Measurements from ENCODE around the gene VTA1.
"Not testable (repeated sequence)": the region's sequence is repeated elsewhere in the genome, so short reads cannot be mapped to it uniquely, and the experiment has no call there.

VTA1 gene

DNA sequence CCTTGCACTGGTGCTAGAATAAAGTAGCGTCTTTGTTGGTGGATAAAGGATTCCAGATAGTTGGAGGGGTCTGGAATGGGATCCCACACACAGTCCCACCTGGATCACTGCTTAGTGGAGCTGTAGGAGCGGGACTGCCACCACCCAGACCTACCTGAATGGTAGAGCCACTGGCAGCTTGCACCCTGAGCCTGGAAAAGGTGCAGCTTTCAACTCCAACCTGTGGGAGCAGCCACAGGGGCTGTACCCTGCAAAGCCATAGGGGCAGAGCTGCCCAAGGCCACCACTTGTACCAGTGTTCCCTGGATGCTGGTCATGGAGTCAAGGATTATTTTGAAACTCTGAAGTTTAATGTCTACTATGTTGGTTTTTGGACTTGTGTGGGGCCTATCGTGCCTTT is 26.9 kb downstream of the VTA1 start:
- no peak for DNase-seq

DNA sequence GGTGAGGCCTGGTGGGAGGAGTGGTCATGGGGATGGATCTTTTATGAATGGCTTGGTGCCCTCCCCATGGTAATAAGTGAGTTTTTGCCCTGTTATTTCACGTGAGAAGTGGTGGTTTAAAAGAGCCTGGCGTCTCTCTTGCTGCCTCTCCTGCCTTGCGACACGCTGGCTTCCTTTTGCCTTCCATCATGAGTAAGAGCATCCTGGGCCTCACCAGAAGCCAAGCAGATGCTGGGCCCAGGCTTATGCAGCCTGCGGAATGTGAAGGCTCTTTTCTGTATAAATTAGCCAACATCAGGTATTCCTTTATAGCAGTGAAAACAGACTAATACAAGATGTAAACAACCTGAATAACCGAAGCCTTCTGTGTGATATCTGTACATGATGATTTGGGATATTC is 27.6 kb downstream of the VTA1 start:
- no peak for DNase-seq

DNA sequence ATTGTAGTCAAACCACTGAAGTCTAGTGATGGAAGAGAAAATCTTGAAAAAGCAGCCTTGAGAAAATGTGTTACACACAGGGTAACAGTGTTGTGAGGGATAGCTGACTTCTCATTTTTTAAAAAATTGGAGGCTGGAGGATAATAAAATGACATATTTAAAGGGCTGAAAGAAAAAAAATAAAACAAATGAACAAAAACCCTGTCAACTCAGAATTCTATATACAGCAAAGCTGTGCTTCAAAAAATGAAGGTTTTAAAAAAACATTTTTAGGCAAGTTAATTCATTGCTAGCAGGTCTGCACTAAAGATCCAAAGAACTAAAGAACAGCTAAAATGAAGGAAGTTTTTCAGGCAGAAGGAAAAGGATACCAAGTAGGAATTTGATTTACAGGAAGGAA is 31.1 kb downstream of the VTA1 start:
- DNase-seq, result no peak

DNA sequence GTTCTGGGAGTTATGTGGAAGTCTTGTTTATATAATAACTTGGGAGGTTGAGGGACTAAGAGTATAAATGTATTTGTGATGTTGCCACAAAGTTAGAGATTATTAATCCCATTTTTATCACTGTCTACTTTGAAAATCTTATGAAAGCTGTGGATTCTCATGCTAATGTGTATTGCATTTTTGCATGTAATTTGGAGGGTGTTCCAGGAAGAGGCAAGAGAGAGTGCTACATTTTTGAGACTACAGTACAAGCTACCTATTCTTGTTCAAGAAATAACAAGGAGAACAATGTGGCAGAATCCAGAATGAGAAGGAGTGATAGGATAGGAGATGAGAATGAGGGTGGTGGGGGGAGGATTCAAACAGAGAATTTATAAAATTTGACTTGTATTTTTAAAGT is 34.9 kb downstream of the VTA1 start:
- no peak for DNase-seq

DNA sequence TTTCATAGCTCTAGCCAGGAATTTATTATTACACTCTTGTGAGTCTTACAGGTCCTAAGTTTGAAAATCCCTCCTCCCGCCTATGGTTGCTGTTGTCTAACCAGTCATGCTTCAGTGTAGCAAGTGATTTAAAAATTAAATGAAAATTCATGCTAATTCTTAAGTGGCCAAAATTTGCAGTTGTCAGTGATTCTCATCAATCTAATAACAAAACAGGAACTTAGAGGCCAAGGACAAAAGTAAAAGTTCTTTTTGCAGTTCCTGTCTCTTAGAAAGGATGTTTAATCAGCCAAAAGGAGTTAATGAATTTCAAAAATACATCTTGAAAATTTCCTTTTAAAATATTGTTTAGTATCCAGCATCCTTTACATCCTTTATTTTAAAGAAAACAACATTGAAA is 36.3 kb downstream of the VTA1 start:
- DNase-seq, result no peak

DNA sequence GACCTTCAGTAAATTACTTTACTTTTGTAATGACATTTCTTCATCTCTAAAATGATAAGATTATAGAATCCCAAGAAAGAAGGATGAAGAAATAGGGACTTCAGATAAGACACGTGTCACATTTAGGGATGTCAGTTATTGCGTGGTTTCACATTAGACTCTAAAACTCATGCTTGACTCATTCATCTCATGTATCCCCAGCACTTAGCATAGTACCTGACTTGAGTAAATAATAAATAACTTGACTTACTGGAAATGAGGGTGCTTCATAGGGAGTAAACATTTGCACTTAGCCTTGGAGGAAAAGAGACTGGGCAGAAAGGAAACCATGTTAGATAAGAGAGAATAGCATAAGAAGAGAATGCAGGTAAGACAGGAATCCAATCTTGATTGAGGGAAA is 37.2 kb downstream of the VTA1 start:
- DNase-seq, result no peak

DNA sequence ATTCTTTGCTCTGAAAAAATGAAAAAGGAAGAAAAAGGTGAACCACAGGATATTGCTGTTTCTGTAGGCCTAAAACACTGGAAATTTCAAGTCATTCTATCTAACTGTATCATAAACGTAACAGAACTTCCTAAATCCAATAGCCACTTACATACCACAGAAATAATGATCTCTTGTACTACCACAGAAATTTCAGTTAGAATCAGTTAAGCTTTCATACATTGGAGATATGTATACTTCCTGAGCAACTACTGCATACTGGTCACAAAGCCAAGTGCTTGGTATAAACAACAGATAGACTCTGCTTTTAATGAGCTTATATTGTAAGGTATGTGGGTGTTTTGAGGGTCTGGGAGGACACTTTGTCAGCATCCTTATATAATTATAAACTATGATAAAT is 38.6 kb downstream of the VTA1 start:
- DNase-seq, result no peak

DNA sequence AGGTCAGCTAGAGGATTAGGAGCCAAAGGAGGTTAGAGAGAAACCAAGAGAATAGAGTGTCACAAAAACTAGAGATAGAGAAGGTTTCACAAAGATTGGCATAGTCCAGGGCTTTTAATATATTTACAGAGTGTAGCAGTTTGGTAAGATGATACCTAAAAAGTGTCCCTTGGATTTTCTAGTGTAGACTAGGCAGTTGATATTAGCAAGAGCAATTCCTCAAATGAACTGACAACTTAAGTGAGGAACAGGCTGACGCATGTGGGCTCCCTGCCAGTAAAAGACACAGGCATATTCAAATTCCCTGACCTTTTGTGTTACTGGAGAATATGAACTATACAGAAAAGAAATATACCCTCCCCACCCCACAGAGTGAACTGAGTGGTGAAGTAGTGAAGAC is 40.1 kb downstream of the VTA1 start:
- no peak for DNase-seq

DNA sequence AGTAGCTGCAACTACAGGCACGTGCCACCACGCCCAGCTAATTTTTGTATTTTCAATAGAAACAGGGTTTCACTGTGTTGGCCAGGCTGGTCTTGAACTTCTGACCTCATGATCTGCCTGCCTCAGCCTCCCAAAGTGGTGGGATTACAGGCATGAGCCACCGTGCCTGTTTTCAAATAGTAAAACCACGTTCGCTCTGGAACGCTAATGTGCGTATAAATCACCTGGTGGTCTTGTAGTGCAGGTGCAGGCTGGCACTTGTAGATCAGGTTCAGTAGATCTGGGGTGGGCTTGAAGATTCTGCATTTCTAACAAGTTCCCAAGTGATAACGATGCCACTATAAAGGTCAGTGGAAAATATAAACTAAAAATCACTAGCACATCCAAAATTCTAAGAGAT is 41.3 kb downstream of the VTA1 start:
- DNase-seq, result not testable (repeated sequence)

DNA sequence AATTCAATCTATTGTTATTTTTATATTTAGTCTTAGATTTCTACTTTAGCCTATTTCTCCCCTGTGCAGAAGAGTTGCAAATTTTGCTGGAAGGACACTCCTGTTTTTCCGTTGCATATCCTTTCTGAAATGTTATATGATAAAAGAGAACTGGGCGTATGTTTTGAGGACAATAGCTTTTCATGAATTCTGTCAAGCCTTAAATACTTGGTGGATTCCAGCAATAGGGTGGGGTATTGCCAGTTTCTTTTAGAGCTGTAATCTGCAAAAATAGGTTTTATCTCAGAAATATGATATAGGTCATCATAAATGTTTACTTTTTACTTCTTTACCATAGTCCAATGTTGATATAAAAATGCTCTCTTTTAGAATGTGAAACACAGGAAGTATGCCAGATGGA is 42.0 kb downstream of the VTA1 start:
- no peak for DNase-seq

DNA sequence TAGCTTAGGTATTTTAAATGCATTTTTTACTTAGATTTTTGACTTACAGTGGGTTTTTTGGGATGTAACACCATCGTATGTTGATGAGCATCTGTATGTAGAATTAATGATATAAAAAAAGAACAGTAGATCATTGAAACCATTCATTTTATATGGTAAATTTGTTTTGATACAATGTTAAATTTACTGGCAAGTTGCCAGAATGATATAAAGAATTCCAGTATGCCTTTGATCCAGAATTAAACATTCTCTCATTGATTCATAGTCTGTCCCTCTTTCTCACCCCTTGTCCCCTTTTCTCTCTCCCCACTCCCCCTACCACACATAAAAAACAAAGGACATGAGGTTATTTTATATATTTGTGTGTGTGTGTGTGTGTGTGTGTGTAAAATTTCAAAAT is 45.3 kb downstream of the VTA1 start:
- no peak for DNase-seq

DNA sequence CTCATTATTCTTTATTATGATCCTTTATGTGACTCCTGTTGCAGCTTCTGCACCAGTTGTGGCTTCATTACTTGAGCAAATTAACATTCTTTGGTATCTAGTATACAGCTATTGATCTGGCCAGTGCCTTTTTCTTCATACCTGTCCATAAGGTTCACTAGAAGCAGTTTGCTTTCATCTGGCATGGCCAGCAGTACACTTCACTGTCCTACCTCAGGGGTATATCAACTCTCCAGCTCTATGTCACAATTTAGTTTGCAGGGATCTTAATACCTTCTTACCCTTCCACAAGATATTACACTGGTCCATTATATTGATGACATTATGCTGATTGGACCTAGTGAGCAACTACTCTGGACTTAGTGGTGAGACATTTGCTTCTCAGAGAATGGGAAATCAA is 46.6 kb downstream of the VTA1 start:
- DNase-seq, result no peak

DNA sequence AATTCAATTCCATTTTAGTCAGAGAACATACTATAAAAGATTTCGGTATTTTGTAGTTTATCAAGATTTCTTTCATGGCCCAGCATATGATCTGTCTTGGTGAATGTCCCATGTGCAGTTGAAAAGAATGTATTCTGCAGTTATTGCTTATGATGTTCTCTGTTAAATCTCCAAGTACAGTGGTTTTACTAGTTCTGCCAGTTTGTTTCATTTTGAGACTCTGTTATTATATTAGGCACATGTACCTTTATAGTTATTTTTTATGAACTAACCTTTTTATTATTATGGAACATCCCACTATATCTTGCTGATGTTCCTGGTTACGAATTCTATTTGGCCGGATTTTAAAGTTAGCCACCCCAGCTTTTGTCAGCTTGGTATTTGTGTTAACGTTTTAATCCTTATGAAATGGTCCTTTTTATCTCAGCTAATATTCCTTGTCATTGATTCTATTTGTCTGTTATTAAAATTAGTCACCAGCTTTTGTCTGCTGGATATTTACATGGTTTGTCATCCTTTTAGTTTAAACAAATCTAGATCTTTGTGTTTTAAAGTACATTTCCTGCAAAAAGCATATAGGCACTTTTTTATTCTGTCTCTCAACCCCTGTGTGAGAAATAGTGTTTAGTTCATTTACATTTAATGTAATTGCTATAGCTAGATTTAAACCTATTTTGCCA is 48.9 kb downstream of the VTA1 start:
- DNase-seq, result no peak

DNA sequence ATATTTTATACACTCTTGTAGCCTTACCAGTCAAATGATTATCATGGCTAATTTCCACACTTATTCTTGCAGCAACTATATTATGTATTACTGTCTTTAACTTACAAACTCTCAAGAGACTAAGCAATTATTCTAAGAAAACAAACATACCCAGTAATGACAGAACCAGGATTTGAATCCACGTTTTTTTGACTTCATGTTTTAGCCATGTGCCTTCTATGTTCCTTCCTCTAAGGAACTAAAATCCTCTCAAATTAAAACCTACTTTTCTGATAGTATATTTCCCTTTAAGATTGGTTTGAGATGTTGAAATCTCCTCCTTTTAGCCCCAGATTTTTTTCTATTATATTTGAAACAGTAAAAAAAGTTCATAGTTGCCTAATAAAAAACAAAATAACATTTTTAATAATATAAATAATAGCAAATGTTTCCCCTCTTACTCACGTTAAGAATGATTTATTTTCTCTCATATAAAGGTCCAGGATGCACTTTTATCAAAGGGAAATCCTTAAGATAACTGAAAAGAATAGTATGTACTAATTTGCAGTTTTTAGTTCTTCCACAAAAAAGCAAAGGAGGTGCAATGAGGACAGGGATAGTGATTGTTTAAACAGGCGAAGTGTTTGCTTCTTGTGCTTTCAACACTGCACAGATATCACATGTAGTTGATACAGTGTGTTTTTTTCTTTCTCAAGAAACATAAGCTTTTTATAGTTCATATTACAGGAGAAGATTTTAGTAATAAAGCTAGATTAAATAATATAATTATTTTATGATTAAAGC is 54.0 kb downstream of the VTA1 start:
- DNase-seq, result no peak

DNA sequence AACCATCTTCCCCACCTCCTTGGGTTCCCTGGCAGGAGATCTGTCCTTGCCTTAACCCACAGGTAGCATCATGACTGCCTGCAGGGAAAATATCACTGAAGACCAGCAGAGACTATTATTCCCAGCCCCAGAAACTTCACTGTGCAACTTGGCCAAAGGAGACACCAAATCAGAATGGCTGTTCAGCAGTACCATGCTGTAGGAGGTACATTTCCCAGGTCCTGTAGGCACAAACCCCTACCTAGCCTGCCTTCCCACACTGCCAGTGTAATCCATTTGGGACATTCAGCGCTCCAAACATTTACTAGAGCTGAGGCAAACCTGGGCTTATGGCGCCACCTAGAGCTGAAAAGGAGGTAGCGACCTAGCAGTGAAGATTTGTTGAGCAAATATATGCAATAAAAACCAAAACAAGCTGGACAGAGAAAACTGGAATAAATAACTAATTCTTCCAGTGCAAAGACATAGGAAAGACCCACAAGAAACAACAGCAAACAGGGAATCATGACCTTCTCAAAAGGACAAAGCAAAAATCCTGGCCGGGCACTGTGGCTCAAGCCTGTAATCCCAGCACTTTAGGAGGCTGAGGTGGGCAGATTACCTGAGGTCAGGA is 60.3 kb downstream of the VTA1 start:
- peak; percentile 56 for DNase-seq

DNA sequence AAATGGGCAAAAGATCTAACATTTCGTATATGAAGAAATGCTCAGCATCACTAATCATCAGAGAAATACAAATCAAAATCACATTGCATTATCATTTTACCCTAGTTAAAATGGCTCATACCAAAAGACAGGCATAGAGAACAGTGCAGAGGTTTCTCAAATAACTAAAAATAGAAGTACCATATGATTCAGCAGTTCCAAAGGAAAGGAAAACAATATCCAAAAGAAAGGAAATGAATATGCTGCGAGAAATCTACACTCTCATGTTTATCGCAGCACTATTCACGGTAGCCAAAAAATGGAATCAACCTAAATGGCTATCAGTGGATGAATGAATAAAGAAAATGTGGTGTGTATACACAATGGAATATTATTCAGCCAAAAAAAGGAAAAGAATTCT is 63.5 kb downstream of the VTA1 start:
- DNase-seq, result no peak

DNA sequence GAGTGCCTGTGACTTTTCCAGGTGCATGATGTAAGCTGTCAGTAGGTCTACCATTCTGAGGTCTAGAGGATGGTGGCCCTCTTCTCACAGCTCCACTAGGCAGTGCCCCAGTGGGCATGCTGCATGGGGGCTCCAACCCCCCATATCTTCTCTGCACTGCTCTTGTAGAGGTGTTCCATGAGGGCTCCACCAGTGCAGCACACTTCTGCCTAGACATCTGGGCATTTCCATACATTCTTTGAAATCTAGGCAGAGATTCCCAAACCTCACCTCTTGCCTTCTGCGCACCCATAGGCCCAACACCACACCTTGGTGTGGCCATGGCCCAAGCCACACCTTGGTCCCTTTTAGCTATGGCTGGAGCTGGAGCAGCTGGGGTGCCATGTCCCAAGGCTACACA is 66.3 kb downstream of the VTA1 start:
- DNase-seq, result no peak

DNA sequence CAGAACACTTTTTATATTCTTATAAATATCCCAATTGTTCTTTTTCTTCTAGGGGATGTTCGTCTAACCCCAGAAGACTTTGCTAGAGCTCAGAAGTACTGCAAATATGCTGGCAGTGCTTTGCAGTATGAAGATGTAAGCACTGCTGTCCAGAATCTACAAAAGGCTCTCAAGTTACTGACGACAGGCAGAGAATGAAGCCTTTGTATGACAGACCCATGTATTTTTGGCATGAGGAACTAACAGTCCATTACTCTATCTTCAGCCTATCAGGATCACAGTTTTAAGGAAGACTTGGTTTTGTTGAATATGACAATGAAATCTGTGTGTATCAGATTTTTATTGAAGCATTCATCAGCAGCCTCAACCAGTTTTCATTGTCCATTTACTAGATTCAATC is 71.4 kb downstream of the VTA1 start:
- DNase-seq, result no peak

DNA sequence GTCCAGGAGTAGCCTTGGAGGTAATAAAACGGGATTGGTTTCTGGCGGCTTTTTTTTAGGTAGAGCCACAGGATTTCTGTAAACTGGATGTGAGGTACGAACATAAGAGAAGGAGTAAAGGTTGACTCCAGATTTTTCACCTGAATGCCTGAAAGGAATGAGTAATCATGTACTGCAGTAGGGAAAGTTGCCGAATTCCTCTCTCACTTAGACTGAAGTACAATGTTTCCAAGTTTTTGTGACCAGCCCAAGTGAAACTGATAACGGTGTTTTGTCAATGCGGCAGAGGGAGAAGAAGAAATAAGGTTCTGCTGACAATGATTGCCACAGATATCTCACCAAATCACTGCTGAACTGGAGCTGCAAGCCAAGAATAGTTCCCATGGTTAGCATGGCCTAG is 75.0 kb downstream of the VTA1 start:
- DNase-seq, result no peak

DNA sequence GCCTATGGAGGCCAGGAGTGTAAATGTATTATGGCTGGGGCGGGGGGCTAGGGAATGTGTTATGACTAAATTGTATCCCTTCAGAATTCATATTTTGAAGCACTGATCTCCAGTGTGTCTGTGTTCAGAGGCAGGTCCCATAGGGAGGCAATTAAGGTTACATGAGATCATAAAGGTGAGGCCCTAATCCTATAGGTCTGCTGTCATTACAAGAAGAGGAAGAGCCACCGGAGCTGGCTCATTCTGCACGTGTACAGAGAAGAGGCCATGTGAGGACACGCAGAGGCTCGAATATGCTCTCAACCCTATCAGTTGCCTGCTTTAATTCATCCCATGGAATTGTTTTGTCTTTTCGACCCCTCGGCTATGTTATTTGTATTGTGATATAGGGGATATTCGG is 76.9 kb downstream of the VTA1 start:
- no peak for DNase-seq

DNA sequence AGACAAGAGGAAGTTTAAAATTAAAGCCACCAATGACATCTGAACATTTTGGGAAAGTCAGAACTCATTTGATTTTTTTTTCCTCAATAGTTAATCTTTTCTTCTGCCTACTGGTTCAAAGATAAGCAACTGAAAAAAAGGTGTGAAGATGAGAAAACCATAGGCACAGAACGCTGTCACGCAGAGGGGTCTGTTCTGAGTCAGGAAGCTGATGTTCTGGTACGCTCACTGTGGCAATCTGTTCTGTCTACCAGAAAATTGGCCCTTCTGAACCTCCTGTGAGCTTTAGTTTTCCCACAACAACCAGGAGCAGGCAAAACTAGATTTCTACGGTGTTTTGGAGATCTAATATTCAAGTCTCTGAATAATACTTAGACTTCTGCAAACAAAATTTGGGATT is 78.1 kb downstream of the VTA1 start:
- no peak for DNase-seq

DNA sequence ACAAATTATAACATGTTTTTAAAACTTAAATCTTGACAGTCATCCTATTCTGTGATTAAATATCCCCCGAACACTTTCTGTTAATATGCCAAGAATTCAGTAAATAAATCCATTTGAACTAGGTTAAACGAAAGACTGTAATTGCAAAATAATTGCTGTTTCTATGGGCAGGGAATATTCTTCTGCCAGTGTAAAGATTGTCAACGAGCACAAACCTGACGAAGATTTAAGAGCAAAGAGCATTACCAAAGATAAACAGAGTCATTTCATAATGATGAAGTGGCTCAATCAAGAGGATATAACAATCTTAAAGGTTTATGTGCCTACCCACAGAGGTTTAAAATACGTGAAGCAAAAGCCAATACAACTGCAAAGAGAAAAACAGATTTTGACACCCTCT is 78.5 kb downstream of the VTA1 start:
- no peak for DNase-seq

DNA sequence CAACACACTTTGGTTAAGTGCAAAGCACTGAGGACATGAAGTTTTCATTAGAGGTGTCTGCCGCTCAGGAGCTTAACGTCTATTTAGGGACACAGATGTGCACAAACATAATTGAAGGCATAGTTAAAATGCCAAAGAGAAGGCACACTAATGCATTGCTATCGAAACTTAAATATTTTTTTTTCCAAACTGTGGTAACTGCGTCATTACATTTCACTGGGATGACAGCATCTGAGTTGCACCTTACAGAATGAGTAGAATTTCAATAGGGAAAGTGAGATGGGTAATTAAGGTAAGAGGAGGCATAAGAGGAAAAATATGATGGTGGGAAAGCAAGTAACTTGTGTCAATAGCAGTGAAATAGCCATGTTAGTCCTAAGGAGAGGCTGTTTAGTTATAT is 79.7 kb downstream of the VTA1 start:
- no peak for DNase-seq

DNA sequence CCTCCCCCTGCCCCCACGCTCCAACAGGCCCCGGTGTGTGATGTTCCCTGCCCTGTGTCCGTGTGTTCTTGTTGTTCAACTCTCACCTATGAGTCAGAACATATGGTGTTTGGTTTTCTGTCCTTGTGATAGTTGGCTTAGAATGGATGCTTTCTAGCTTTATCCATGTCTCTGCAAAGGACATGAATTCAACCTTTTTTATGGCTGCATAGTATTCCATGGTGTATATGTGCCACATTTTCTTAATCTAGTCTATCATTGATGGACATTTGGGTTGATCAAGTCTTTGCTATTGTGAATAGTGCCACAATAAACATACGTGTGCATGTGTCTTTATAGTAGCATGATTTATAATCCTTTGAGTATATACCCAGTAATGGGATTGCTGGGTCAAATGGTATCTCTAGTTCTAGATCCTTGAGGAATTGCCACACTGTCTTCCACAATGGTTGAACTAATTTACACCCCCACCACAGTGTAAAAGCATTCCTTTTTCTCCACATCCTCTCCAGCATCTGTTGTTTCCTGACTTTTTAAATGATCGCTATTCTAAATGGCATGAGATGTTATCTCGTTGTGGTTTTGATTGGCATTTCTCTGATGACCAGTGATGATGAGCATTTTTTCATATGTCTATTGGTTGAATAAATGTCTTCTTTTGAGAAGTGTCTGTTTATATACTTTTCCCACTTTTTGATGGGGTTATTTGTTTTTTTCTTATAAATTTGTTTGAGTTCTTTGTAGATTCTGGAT is 82.6 kb downstream of the VTA1 start:
- DNase-seq, result not testable (repeated sequence)
